ENCODE data around the gene APOC4.
"Not testable (repeated sequence)": the region's sequence is repeated elsewhere in the genome, so short reads cannot be mapped to it uniquely, and the experiment has no call there.

Gene APOC4

DNA sequence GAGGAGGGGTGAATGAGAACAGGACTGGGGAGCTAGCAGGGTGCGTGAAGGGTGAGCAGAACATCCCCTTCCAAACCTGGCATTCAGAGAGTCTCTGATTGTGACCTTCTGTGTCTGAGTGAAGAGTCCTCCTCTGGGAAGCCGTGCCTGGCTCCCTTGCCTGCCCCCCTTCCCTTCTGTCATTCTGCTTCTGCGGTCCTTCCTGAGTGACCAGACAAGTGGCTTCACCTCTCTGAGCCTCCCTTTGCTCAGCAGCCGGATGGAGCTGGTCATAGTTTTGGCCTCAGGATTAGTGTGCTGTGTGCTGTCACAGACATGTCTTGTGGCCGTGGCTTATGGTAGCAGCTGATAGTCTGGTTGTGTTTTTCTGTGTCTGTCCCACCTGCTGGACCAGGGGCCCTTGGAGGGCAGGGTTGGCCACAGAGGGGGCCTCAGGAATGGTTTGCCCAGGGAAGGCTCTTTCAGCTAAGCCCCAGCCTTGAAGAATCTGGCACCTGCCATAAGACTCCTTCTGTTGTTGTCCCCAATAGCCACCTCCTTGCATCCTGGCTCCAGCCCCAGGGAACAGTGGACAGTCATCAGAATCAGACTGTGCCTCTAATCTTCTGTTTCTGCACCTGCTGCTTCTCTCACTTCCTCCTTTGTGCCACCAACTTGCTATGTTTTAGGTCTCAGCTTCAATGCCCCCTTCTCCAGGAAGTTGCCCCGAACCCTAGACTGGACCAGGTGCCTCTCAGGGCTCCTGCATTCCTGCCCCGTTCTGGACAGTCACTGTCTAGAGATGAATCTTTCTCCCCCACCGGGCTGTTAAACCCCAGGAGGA is 19.1 kb downstream of the APOC4 start:
- DNase-seq, result no peak

DNA sequence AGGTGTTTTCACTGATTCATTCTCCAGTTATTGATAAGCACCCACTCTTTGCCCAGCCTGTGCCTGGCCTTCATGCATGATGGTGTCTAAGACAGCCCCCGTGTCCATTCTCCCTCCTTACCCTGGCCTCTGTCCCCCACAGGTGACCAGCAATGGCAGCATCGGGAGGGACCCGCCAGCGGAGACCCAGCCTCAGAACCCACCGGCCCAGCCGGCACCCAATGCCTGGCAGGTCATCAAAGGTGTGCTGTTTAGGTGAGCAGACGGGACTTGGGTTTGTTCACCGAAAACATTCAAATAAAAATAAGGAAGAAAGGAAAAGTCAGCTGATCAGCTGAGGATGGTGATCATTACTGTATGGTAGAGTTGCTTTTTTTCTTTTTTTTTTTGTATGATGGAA is 19.8 kb downstream of the APOC4 start:
- DNase-seq, result no peak

DNA sequence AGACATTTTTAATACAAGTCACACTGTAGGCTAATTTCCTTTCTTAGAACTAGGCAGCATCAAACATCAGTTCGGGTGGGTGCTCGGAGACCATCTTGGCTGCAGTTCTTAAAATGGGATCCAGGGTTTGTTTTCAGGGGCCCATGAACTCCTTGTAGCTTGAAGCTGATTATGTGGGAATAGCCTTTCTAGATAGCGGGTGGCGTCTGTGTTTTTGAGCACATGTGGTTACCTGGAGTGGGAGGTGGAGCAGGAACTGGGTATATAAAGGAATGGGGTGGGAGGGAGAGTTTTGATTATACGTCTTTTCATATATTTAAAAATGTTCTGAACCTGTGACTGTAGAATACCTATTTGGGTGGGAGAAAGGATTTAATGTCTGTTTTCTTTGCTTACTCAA is 26.1 kb downstream of the APOC4 start:
- DNase-seq, result no peak

DNA sequence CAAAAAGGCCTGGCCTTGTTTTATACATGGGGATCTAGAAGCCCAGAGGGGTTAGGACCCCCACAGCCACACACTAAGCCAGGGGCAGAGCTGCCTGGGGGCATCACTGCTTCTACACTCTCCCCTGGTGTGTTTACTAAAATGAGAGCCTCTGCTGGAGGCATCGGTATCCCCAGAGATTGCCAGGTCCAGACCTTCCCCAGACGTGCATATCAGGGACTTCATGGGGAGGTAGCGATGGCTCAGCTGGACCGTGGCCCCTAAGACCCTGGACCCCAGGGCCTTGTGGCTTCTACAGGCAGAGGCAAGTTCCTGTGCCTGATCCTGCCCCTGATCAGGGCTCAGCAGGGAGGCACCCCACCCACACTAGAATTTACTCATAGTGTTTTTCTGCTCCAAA is 26.6 kb downstream of the APOC4 start:
- no peak for DNase-seq

DNA sequence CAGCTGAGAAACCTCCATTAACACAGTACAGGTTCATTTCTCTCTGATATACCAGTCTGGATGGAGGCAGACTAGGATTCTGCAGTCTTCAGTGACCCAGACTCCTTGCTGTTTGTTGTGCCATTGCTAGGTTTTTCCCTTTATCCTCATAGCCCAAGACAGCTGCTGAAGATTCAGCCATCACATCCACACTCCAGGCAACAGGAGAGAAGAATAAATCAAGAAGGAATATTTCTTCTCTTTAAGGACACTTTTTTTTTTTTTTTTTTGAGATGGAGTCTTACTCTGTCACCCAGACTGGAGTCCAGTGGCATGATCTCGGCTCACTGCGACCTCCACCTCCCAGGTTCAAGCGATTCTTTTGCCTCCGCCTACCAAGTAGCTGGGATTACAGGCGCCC is 27.4 kb downstream of the APOC4 start:
- DNase-seq, result no peak

DNA sequence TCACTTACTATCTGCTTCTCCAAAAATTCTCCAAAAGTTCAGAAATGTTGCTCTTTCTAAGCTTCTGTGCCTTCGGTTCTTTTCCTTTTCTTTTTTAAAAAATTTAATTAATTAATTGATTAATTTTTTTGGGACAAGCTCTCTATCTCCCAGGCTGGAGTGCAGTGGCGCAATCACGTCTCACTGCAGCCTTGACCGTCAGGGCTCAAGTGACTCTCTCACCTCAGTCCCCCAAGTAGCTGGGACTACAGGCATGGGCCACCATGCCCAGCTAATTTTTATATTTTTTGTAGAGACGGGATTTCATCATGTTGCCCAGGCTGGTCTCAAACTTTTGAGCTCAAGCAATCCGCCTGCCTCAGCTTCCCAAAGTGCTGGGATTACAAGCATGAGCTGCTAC is 29.4 kb downstream of the APOC4 start:
- DNase-seq, result not testable (repeated sequence)

DNA sequence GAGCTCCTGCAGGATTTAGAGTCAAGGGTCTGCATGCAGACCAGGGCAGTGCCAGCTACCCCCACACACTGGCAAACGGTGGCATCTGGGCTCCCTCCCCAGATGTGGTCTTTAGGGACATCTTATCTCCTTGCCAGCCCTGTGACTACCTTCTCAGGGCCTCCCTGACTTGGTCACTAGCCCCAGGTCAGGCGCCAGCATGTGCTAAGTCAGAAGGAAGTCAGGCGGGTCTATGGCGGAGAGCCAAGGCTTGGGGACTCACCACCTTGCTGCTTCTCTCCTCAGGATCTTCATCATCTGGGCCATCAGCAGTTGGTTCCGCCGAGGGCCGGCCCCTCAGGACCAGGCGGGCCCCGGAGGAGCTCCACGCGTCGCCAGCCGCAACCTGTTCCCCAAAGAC is 30.8 kb downstream of the APOC4 start:
- no peak for DNase-seq

DNA sequence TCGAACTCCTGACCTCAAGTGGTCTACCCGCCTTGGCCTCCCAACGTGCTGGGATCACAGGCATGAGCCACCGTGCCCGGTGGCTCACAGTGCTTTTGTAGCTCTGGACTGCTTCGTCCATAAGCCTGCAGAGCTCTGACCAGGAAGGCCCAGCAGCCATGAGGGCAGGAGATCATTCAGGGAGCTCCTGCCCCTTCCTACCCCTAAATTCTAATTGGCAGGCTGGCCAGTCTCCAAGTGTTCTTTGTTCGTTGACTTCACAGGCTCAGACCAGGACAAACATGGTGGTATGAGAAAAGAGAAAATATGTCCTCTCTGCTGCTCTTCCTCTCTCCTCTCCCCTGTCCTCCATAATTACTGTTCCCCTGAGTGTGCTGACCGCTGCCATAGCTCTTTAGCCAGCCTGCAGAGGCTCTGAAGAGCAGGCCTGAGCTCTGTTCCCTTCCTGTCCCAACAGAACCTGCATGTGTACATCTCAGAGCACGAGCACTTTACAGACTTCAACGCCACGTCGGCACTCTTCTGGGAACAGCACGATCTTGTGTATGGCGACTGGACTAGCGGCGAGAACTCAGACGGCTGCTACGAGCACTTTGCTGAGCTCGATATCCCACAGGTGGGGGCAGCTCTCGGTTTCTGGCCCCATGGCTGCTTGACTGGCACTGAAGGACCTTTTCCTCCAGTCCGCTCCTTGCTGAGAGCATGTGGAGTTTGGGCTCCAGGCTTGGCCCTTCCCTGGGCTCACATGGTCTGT is 32.1 kb downstream of the APOC4 start:
- DNase-seq, result no peak

DNA sequence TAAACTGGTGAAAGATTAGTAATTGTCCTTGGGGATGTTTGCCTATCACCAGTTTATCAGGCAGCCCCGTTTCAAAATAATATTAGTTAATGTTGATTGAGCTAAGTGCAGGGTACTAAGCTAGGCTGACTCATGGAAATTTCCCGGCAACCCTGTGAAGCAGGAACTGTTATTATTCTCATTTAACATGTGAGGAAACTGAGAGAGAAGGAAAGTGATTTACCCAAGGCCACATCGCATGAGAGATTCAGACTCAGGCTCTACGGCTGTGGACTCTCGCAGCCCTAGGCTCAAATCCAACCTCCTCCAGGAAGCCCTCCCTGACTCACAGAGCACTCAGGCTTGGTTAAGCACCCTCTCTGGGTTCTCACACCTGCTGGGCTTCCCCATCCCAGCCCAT is 32.8 kb downstream of the APOC4 start:
- no peak for DNase-seq

DNA sequence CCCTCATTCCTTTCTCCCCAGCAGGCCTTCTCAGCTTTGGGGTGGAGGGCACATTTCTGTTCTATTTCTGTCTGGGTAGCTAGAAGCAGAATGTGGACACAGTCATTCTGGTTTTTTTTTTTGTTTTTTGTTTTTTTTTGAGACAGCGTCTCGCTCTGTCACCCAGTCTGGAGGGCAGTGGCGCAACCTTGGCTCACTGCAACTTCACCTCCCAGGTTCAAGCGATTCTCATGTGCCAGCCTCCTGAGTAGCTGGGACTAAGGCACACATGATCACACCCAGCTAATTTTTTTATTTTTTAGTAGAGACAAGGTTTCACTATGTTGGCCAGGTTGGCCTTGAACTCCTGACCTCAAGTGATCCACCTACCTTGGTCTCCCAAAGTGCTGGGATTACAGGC is 33.4 kb downstream of the APOC4 start:
- no peak for DNase-seq

DNA sequence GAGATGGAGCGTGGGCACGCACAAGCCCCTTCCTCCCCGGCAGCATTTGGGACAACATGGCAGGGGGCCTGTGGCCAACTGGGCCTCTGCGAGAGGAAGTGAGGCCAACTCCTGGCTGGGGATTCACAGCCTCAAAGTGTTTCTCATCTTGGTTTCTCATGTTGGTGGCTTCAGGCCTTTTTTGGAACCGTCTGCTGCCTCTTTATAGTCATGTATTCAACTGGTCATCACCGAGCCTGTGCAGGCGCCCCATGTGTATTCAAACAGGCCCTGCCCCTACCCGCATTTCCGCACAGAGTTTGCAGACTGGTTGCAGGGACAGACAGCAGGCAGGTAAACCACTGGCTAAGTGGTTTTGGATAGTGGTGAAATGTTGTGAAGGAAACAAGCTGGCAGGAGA is 42.0 kb downstream of the APOC4 start:
- no peak for DNase-seq

DNA sequence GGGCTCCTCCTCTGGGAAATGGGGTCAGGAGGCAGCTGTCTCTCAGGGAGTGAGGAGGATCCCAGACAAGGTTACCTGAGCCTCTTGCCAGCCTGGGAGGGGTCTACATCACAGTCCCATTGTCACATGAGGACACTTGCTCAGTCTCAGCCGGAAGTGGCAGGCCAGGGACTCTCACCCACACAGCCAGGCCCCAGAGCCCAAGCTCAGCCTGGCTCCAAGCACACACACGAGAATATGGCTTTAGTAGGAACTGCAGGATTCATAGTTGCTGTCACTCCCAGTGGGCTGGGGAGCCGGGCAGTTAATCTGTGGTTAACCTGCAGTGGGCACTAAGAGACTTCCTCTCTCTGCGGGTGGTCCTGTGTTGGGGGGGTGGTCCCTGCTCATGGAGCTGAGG is 43.4 kb downstream of the APOC4 start:
- no peak for DNase-seq

DNA sequence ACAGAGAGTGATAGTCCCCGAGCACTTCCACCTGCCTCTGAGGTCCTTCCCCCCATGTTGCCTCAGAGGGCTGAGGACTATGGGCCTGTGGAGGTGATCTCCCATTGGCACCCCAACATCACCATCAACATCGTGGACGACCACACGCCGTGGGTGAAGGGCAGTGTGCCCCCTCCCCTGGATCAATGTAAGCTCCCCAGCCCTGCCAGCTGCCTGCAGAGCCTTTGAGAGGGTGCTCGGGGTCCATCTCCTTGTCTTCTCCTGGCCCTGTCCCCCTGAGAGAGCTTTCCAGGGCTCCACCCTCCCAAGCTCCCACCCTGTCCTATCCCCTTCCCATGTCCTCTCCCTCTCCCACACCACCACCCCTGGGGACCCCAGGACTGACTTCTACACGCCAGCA is 44.4 kb downstream of the APOC4 start:
- no peak for DNase-seq

DNA sequence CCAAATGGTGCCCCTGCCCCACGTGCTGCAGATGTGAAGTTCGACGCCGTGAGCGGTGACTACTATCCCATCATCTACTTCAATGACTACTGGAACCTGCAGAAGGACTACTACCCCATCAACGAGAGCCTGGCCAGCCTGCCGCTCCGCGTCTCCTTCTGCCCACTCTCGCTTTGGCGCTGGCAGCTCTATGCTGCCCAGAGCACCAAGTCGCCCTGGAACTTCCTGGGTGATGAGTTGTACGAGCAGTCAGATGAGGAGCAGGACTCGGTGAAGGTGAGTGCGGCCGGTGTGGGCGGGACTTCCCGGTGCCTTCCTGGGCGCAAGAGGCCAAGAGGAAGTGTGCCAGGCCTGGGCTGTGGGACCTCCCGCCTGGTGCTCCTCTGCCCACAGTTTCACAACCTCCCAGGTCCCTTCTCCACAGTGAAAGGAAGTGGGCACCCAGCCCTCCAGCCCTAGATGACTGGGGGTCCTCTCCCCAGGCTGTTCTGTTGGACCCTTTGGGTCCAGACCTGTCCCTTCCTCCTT is 45.2 kb downstream of the APOC4 start:
- DNase-seq, result no peak

DNA sequence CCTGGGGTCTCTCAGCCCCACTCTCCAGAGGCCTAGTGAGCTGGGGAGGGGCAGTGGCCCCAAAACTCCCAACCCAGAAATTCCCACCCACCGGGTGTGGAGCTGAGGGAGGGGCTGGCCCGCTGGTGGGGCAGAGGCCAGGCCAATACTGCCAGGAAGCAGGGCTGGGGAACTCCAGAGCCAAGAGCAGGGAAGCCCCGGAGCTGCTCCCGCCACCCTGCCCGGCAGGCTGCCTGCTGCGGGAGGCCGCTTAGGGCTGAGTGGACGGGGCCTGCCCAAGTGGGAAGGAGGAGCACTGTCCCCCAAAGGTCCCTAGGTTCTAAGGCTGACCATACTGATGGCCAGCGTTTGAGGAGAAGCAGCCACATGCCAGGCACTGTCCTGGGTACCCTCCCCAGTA is 46.2 kb downstream of the APOC4 start:
- DNase-seq, result no peak

DNA sequence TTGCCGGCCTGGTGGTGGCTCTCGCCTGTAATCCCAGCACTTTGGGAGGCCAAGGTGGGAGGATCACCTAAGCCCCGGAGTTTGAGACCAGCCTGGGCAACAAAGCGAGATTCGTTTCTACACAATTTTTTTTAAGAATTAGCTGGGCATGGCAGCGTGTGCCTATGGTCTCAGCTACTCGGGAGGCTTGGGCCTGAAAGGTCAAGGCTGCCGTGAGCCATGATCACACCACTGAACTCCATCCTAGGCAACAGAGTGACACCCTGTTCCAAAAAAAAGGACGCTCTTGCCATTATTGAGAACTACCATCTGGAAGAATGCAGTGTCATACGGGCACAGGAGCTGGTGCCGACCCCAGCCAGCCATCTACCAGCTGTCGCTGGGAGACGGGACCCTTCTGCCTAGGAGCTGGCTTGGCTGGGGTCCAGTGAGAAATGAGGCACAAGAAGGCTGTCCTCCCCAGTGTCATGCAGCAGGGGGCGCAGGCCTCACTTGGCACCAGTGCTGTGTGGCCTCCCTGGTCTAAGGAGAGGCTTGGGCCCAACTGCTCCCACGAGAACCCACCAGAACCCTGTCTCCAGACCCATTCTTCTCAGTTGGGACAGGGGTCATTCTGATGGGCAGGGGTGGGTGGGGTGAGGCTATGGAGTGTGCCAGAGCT is 47.0 kb downstream of the APOC4 start:
- peak; percentile 19 to 39 for DNase-seq

DNA sequence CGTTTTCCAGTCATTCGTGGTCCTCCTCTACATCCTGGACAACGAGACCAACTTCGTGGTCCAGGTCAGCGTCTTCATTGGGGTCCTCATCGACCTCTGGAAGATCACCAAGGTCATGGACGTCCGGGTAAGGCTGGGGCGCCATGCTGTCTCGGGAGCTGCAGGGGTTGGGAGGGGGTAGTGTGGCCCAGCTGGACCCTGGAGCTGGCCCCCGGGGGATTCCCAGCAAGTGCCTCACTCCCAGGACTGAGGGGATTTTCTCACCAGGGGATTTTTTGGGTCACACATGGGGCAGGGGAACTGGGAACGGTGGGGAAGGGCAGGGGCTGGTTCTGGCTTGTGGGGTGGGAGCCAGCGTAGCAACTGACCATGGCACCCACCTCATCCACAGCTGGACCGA is 48.4 kb downstream of the APOC4 start:
- no peak for DNase-seq

DNA sequence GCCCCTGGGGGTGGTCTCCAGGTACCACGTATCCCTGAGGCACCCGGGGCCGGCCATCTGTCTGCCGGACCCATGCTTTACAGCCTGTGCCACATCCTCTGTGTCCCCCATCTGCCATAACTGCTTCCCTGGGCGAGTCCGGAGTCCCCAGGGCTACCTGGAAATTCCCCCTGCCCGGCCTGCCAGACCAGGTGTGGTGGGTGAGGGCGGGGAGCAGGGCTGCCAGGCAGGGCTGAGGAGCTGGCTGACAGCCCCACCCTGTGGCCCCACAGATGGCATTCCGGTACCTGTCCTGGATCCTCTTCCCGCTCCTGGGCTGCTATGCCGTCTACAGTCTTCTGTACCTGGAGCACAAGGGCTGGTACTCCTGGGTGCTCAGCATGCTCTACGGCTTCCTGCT is 48.9 kb downstream of the APOC4 start:
- DNase-seq, result no peak

DNA sequence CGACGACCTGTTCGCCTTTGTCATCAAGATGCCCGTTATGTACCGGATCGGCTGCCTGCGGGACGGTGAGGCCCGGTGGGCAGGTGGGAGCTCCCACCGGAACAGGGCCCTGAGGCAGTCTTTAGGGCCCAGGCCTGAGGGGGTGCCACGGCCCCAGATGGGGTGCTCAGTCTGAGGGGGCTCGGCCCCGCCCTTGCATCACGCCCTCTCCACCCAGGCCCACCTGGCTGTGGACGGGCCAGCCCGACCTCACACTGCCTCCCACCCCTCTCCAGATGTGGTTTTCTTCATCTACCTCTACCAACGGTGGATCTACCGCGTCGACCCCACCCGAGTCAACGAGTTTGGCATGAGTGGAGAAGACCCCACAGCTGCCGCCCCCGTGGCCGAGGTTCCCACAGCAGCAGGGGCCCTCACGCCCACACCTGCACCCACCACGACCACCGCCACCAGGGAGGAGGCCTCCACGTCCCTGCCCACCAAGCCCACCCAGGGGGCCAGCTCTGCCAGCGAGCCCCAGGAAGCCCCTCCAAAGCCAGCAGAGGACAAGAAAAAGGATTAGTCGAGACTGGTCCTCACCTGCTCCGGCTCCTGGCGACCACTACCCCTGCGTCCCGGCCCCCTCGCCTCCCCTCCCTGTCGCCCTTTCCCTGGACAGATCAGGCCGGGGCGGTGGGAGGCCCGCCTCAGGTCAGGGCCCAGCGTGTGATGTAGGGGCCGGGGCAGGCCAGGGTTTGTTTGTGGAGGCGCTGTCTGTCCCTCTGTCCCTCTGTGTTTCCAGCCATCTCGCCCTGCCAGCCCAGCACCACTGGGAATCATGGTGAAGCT is 50.5 kb downstream of the APOC4 start:
- DNase-seq, result no peak

DNA sequence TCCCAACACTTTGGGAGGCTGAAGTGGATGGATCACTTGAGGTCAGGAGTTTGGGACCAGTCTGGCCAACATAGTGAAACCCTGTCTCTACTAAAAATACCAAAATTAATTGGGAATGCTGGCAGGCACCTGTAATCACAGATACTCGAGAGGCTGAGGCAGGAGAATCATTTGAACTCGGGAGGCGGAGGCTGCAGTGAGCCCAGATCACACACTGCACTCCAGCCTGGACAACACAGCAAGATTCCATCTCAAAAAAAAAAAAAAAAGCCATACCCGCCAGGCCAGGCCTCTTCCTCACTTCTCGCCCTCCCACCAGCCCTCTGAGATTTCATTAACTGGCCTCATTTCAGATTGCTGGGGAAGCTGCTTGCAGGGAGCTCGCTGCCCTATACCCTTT is 51.5 kb downstream of the APOC4 start:
- no peak for DNase-seq

DNA sequence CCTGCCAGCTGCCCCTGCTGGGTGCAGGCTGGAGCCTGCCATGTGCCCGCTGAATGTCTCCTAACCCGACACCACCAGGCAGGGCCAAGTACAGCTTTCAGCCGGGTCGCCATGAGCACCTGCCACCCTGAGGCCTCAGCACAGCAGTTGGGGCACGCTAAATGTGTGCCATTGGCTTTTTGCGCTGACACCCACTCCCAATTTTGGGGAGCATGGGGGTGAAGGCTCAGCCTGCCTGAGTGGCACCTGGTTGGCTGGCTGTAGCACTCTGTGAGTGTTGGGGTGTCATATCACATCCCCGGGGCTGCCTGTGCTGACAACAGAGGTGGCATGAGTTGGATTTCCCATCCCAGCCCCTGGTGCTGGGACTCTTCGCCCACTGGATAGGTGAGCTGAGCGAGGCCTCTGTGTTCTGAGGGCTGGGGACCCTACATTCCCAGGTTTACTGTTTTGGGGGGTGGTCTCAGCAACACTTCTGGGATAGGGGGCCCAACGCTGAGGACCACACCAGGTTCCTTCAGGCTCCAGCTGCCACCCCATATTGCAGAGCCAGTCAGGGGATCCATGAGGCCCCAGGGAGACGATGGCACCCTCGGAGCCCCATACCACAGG is 52.0 kb downstream of the APOC4 start:
- DNase-seq, result no peak
